Fibroblast of lung (primary cell): Measurements from ENCODE around the gene ASTN2.

Experiments used
- CTCF ChIP-seq, 2 donors: IDR thresholded peaks in 1 of 2; conservative IDR thresholded peaks in 1 of 2; 1 replicate in 1 of 2; 2 replicates in 1 of 2; pipeline ENCODE4 v1.5.1; 2011 to 2012; ENCODE audit warnings: low read length in 2 of 2, control low read depth in 1 of 2, inconsistent platforms in 1 of 2, low read depth in 1 of 2, mild to moderate bottlenecking in 1 of 2
- EZH2 ChIP-seq: IDR thresholded peaks from 2 replicates; pipeline ENCODE4 v1.5.1; 2012; ENCODE audit warnings: low read length, control low read depth, mild to moderate bottlenecking; ENCODE audit errors: missing control alignments

DNA sequence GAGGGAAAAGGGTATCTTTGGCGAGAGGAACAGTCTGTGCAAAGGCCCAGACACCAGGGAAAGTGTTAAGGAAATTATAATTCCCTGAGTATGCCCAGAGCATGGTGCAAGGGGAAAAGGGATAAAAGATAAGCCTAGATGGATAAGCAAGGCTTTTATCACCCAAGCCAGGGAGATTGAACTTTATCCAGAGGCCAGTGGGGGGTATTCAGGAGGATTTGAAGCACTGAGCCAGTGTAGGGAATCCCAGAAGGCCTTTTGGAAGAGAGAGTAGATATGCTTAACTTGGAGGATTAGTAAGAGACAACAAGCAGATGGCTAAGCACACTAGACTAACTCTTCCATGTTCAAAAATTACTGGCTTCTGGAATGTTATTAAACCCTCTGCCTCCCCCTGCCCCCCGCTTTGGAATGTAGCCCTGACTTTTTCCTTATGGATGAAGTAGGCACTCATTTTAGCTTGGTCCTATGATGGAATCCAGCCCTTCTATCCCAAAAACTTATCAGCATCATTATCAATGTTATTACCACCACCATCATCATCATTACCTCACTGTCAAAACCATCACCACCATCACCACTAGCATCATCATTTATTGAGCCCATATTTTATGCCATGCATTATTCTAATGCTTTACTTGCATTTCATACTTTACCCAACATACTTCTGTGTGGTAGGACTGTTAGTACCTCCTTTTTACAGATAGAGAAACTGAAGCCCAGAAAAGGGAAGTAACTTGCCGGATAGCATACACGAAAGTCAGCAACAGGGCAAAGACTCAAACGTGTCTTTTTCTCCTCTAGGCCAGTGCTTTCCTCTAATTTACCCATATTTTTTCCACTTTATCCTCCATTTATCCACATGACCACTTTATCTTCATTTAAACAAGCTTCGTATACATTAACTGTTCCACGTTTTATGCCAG, 1024.3 kb downstream of the ASTN2 start:
- no peak for TF ChIP-seq CTCF (conservative IDR thresholded peaks at IDR 0.05 in 1 of 2, IDR thresholded peaks at IDR 0.05 in 1 of 2; ENCODE audit: low read depth in 1 of 2, low read length in 2 of 2)
- TF ChIP-seq EZH2: no peak
